WI38 (cell line): ENCODE data around the gene GPSM1.

Source experiments
- H3K4me3 ChIP-seq: 2 replicates; pipeline ENCODE4 v1.5.1; 2011; ENCODE audit warnings: low read depth, mild to moderate bottlenecking, control low read depth, low read length
- TF ChIP-seq, protein P1 (sequence below): IDR thresholded peaks from 2 replicates; pipeline ENCODE4 v1.5.1; 2012; ENCODE audit warnings: low read depth, mild to moderate bottlenecking, control low read depth, low read length

Gene GPSM1

DNA sequence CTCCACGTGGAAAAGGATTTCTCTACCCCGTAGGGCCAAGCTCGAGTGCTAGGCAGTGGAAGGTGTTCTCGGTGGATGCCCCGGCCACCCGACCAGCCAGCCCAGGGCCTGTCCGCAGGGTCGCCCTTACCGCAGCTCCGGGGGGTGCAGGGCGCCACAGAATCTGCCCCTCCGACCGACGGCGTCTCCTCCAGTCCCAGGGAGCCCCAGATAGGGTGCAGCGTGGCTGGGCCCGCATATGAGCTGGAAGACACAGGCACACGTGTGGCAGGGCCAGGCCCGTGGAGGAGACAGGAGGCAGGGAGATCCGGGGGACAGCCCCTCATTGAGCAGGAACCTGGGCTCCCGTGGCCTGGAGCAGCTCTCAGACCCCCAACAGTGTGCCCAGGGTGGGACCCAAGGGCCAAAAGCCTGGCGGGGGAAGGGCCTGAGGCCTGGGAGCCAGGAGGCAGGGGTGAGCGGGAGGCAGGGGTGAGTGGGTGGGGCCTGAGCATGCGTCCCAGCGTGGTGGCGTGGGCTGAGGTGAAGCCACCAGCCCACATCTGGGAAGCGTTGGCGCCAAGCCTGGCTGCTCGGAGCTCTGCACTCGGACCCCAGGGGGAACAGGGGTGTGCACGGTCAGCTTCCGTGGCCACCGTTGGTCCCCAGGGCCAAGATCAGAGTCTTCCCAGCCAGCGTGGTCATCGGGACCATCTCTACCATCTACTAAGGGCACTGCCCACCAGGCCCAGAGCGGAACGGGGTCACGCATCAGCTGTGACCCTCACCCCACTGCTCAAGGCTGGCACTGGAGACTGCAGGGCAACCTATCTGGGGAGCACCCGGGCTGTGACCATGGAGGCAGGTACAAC is 45.7 kb upstream of the GPSM1 start:
- H3K4me3 ChIP-seq, result no peak overlapping the region
- TF ChIP-seq, protein P1, sequence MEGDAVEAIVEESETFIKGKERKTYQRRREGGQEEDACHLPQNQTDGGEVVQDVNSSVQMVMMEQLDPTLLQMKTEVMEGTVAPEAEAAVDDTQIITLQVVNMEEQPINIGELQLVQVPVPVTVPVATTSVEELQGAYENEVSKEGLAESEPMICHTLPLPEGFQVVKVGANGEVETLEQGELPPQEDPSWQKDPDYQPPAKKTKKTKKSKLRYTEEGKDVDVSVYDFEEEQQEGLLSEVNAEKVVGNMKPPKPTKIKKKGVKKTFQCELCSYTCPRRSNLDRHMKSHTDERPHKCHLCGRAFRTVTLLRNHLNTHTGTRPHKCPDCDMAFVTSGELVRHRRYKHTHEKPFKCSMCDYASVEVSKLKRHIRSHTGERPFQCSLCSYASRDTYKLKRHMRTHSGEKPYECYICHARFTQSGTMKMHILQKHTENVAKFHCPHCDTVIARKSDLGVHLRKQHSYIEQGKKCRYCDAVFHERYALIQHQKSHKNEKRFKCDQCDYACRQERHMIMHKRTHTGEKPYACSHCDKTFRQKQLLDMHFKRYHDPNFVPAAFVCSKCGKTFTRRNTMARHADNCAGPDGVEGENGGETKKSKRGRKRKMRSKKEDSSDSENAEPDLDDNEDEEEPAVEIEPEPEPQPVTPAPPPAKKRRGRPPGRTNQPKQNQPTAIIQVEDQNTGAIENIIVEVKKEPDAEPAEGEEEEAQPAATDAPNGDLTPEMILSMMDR, result no peak

DNA sequence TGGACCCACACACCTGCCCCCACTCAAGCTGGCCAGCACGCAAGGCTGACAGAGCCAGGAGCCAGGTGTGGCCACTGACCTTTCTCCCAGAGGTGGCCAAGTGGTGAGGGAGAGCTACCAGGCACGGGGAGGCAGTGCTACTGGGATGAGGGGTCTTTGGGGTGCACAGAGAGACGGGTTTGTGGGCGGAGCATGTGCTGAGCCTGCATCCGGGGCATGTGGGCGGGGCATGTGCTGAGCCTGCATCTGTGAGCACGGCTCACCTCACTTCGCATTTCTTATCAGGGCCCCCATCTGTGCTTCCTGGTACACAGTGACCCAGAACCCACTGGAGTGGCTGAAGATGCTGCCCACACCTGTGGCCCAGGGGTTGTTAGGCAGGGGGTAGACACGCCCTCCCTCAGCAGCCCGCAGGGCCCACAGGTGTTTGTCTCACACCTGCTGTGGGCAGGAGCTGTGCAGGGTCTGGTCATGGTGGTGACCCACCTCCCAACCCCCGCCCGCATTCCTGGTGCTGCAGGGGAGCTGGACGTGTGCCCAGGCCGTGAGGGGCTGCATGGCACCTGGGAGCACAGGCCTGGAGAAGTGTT is 45.0 kb upstream of the GPSM1 start:
- TF ChIP-seq, protein P1, result no peak
- no peak overlapping the region for H3K4me3 ChIP-seq

DNA sequence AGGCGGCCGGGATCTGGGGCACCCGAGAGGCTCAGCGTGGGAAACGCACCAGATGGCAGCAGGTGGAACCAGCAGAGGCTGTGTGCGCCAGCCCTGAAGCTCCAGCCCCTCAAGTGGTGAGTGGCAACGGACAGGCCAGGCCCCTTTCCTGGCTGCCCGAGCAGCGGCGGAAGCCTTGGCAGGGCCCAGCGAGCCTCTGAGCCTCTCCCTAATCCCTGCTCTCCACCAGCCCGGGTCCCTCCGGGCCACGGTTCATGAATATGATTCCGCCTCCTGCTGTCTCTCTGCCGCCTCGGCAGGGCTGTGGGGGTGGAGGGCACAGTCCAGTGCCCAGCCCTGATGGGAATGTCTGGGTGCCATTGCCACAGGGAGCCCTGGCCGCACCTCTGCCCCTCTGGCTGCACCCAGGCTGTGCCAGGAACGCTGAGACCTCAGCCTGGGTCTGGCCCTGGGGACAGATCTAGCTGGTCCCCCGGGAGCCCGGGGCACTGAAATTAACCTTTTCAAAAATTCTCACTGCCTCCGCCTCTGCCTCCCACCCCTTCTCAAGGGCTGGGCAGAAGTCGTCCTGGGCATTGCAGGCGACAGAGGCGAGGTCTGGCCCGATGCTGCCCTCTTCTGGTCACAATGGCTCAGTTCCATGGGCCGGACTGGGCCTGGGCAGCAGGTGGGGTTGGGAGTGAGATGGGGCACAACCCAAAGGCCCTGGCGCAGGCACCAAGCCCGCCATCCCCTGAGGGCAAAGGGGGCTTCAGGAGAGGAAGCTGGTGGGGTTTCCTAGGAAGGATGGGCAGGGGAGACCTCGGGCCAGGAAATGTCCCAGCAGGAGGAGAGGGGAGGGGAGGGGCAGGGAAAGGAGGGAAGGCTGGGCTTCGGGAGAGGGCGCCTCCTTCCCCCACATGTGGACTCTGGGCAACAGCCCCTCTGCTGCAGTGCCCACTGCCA is 43.8 kb upstream of the GPSM1 start:
- TF ChIP-seq, protein P1, result peak; percentile 67
- no peak overlapping the region for H3K4me3 ChIP-seq

DNA sequence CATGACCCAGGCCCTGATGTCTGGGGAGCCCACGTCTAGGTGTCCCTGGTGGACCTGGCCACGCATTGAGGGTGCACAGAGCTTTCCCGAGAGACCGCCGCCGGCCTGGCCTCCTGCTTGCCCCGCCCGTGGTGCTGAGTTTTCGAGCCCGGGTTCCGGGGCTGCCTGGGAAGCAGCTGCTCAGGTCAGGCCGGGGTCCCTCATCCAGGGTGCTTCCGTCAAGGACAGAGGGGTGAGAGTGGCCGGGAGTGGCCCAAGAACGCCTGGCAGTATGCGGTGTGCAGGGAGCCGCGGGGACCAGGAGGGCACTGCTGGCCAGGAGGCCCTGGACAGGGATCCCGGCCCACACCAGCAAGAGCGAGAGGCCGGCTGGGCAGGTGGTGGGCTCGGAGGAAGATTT is 43.0 kb upstream of the GPSM1 start:
- TF ChIP-seq, protein P1, result no peak
- no peak overlapping the region for H3K4me3 ChIP-seq

DNA sequence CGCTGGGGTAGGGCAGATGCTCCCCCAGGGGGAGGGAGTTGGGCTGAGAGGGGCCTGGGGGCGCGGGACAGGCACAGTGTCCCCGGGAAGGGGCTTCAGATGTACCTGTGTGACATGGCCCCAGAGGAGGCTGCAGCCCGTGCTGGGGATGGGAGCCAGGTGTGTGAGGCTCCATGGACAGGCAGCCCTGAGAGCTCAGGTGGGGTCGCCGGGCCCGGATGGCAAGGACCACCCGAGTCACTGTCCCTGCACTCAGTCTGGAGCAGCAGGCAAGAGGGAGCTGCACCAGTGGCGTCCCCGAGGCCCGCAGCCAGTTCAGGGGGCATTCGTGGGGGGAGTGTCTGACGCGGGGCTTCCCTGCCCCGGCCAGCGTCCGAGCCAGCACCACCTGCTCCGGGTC is 42.4 kb upstream of the GPSM1 start:
- no peak overlapping the region for H3K4me3 ChIP-seq
- TF ChIP-seq, protein P1, result no peak

DNA sequence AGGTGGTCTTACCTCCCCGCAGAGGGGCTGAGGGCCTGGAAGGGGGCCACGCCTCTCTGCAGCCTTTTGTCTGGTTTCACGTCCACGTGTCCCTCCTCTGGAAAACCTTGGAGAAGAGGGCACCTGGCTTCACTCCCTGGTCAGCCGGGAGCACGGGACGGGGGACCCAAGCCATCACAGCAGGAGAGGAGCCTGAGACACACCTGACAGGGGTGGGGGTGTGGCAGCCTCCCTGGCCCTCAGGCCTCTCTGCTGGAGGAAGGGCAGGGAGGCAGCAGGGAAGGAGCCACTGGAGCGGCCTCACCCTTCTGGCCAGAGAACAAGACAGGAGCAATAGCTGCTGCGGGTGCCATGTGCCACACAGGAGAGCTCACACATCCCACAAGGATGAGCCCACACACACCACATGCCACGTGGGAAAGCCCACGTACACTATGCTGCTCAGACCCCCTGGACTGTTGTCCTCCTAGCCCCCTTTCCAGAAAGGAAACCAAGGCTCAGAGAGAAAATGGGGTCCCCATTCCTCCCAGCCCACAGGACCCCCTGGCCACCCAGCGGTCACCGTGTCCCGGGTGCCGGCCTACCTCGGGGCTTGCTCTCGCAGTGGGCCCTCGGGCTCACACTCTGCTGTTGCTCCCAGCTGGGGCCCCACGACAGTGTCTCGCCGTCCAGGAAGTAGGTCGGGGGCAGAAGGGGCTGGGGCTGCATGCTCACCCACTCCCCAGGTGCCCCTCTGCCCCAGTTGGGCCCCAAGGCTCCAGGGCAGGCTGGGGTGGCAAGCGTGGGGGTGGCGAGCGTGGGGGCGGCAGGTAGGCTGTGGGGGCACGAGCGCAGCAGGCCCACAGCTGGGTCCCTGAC is 41.6 kb upstream of the GPSM1 start:
- TF ChIP-seq, protein P1, result no peak
- H3K4me3 ChIP-seq, result no peak overlapping the region
